IPS-18c (cell line): ENCODE measurements around the gene MRPS11.
"Not testable (repeated sequence)": the region's sequence is repeated elsewhere in the genome, so short reads cannot be mapped to it uniquely, and the experiment has no call there.

ENCODE experiments used
- H3K4me3 ChIP-seq: 2 replicates; pipeline ENCODE4 v1.7.0; 2013; ENCODE audit warnings: low read depth, mild to moderate bottlenecking, low read length, moderate library complexity; ENCODE audit not compliant: insufficient read depth
- H3K9me3 ChIP-seq: one replicate; pipeline ENCODE4 v1.6.1; 2013; ENCODE audit warnings: mild to moderate bottlenecking, low read length, moderate library complexity; ENCODE audit not compliant: control insufficient read depth, insufficient read depth

Gene MRPS11

GRCh38 chr15:88512078-88512477, 44.6 kb downstream of the MRPS11 start:
- Histone ChIP-seq H3K4me3 (no peak overlapping the region), H3K9me3 (no peaks in the 10 kb centered on the region)

GRCh38 chr15:88512601-88513000, 45.1 kb downstream of the MRPS11 start:
- H3K9me3 ChIP-seq: no peaks in the 10 kb centered on the region
- no peak overlapping the region for H3K4me3 ChIP-seq

- no peak overlapping the region for H3K4me3 ChIP-seq
- H3K9me3 ChIP-seq: no peaks in the 10 kb centered on the region
These were observed 45.7 kb downstream of the MRPS11 start for GRCh38 chr15:88513195-88513594.

- Histone ChIP-seq H3K9me3 (no peaks in the 10 kb centered on the region), H3K4me3 (no peak overlapping the region)
These were observed 51.4 kb downstream of the MRPS11 start for GRCh38 chr15:88518903-88519302.

GRCh38 chr15:88524094-88524493, 56.6 kb downstream of the MRPS11 start:
- H3K9me3 ChIP-seq, H3K4me3 ChIP-seq: not testable (repeated sequence)

- Histone ChIP-seq H3K9me3 (peaks cover 3% of the 10 kb centered on the region), H3K4me3 (no peak overlapping the region)
These were observed 57.9 kb downstream of the MRPS11 start for GRCh38 chr15:88525418-88525817.

- H3K9me3 ChIP-seq: peaks cover 3% of the 10 kb centered on the region
- no peak overlapping the region for H3K4me3 ChIP-seq
These were observed 58.9 kb downstream of the MRPS11 start for GRCh38 chr15:88526247-88526879.

GRCh38 chr15:88529021-88529630, 61.6 kb downstream of the MRPS11 start:
- Histone ChIP-seq H3K9me3 (peaks cover 3% of the 10 kb centered on the region), H3K4me3 (no peak overlapping the region)
